Prostate gland (tissue), 2 donors: Measurements from ENCODE around the gene EPN3.

Experiments used
- CTCF ChIP-seq, 4 experiments: fragments of 200-600 bp in 2 of 4; fragments of 450-650 bp in 2 of 4; sonication (generic) in 2 of 4; IDR thresholded peaks; 1 replicate in 3 of 4; 2 replicates in 1 of 4; pipeline ENCODE4 v1.5.1; 2016 to 2019; ENCODE audit warnings: antibody characterized with exemption in 4 of 4, mild to moderate bottlenecking in 2 of 4, moderate library complexity in 2 of 4
- POLR2A ChIP-seq: fragments of 450-650 bp; IDR thresholded peaks from one replicate; pipeline ENCODE4 v1.6.1; 2016; ENCODE audit warnings: antibody characterized with exemption, mild to moderate bottlenecking
- POLR2AphosphoS5 ChIP-seq: sonication (generic); formaldehyde crosslinking; IDR thresholded peaks from one replicate; pipeline ENCODE4 v1.6.1; 2017; ENCODE audit warnings: antibody characterized with exemption

- no peak for TF ChIP-seq CTCF (IDR thresholded peaks at IDR 0.05)
- TF ChIP-seq POLR2A, result no peak
- TF ChIP-seq POLR2AphosphoS5, result no peak
Measured at GRCh38 chr17:50579399-50579798, 46.9 kb downstream of the EPN3 start.
